Embryonic facial prominence (tissue), 1 donor: ENCODE results near the gene NOS1AP.

ENCODE experiments used
- DNase-seq: peaks from one replicate; pipeline ENCODE4 v3.0.0-alpha.2; 2016; ENCODE audit errors: extremely low spot score

Gene NOS1AP

GRCh38 chr1:162138112-162138511 is 68.6 kb downstream of the NOS1AP start:
- DNase-seq = no peak

DNA sequence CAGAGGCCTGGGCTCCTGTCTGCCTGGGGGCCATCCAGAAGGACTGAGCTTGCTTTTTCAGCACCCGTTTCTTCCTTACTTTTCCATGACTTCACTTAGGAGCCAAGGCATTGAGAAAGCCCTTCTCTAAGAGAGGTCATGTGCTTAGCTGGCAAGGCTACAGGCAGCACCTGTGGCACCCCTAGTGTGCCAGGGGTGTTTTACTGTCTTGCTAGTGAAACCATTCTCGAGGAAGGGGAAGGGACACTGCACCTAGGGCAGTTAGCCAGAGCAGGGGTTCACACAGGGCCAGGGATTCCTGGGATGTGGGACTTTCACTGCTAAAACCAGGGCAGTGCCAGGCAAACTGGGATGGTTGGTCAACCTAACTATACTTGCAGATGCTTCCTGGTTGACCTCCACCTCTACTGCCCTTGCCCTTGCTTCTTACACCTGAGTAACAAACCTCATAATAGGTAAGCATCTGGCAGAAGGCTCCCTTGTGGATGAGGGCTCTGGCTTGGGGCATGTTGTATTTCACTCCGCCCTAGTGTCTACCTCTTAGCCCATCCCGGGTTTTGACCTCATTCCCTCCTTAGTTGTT is 69.2 kb downstream of the NOS1AP start:
- DNase-seq = no peak

DNA sequence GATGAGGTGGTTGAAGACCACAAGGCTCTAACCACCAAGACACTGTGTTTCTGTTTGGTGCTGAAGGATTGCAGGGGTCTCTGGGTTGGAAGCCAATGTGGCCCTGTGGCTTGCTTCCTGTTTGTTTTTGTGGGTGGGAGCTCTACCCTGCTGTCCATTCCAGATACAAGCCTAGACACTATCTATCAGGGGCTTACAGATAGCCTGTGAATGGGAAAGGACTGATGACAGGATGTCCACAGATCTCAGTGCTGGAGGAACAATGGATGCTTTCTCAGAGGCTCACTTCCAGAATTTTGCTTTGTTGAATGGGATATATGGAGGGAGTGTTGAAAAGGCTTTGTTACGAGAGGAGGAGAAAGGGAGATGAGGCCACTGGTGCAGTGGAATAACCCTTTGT is 69.7 kb downstream of the NOS1AP start:
- no peak for DNase-seq

GRCh38 chr1:162141281-162142054 is 72.0 kb downstream of the NOS1AP start:
- no peak for DNase-seq

DNA sequence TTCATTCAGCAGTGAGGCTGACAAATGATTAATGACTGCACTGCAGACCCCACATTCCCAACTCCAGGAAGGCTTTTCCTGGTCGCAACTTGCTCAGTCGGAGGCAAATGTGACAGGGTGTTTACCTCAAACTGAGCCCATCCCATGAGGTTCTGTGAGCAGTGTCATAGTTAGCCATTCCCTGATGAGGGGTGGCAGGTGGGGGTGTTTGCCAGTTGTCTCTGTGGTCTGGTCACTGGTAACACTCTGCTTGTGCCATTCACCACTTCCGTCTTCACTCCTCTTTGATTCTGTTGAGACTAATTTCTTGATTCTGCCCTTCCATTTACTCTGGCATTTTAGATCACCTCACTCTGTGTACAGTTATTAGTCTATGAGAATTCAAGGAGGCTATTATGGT is 73.5 kb downstream of the NOS1AP start:
- DNase-seq = no peak

GRCh38 chr1:162144268-162144667 is 74.8 kb downstream of the NOS1AP start:
- DNase-seq = no peak

GRCh38 chr1:162144853-162145252 is 75.4 kb downstream of the NOS1AP start:
- no peak for DNase-seq

- DNase-seq = no peak
Measured at GRCh38 chr1:162145280-162145965, 75.9 kb downstream of the NOS1AP start.

- no peak for DNase-seq
Measured at GRCh38 chr1:162145966-162146696, 76.6 kb downstream of the NOS1AP start.

- no peak for DNase-seq
Measured at GRCh38 chr1:162147760-162148159, 78.3 kb downstream of the NOS1AP start.

DNA sequence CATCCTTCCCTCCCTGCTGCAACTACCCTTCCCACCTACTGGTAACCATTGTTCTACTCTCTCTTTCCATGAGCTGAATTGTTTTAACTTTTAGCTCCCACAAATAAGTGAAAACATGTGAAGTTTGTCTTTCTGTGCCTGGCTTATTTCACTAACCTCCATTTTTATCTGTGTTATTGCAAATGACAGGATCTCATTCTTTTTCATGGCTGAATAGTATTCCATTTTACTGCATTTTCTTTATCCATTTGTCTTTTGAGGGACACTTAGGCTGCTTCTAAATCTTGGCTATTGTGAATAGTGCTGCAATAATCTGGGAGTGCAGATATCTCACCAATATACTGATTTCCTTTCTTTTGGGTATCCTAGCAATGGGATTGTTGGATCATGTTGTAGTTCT is 80.6 kb downstream of the NOS1AP start:
- DNase-seq = no peak

- DNase-seq = no peak
Measured at GRCh38 chr1:162151900-162152829, 82.7 kb downstream of the NOS1AP start.

DNA sequence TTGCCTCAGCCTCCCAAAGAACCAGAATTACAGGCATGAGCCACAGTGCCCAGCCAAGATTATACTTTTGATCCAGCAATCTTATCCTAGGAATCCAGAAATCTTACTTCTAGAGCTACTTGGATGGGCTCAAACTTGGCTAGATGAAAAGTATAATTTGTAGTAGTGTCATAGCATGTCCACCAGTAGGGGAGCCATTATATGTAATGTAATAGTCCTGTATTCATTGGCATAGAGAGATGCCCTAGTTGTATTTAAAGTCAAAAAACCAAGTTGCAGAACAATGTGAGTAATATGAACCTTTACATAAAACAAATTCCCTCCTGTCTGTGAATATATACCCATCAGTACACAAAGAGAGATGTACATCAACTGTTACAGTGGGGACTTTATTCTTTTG is 83.9 kb downstream of the NOS1AP start:
- no peak for DNase-seq

GRCh38 chr1:162157469-162157868 is 88.0 kb downstream of the NOS1AP start:
- no peak for DNase-seq

GRCh38 chr1:162158624-162159271 is 89.3 kb downstream of the NOS1AP start:
- DNase-seq = no peak

GRCh38 chr1:162159515-162159914 is 90.0 kb downstream of the NOS1AP start:
- no peak for DNase-seq

- no peak for DNase-seq
Measured at GRCh38 chr1:162161916-162162550, 92.5 kb downstream of the NOS1AP start.

GRCh38 chr1:162165528-162165927 is 96.0 kb downstream of the NOS1AP start:
- DNase-seq = no peak

DNA sequence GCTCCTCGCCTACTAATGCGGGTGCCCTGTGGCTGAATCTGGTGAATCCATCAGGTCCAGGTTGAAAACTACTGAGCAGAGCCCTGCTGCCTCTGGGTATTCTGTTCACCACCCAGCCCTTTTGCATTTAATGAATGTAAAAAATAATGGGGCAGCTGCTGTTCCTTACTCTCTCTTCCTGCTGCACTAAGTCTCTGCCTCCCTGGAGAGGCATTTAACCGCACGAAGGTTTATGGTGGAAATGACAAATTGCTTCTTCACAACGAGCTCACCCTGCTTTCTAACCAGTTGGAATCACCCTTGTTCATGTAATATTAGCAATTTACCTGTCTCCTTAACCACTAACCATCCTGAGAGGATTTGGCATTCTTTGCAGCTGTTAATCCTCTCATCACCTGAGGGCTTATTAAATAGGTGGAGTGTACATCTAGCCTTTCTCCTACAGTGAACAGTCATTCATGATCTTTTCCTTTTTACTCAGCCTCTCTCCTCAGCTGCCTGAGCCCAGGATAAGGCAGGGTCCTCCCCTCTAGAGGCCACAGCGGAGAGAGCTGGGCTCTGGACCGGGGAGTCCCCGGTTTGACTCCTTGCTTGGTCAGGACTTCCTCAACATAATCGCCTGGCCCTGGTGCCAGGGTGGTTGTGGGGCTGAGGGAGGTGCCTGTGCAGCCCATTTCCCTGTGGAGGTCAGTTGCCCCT is 97.6 kb downstream of the NOS1AP start:
- DNase-seq = no peak

GRCh38 chr1:162168261-162168660 is 98.8 kb downstream of the NOS1AP start:
- DNase-seq = no peak
